ENCODE results near the gene MPI. TPM values are rescaled to one million over a fixed set of nuclear protein-coding genes. Genes with fewer than 3 reads are reported as not detected.
"Not testable (repeated sequence)": the region's sequence is repeated elsewhere in the genome, so short reads cannot be mapped to it uniquely, and the experiment has no call there.

The MPI gene
- total RNA-seq, 1 experiment from 2014 or later: 101 TPM

DNA sequence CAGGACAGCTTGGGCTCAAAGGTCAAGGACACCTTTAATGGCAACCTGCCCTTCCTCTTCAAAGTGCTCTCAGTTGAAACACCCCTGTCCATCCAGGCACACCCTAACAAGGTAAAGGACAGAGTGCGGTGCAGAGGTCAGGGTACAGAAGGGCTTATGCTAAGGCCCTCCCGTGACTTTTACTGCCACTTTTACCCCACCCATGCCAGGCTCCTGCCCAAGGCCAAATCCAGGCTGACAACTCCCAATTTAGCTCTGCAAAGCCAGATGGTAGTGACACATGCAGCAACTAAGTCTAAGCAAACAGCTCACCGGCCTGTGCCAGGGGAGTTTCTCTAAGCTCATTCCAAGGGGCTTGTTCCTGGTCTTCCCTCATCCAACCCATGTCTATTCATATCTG lies 1.6 kb downstream of the MPI start:
- no peak for DNase-seq (ENCODE audit: low spot score)

GRCh38 chr15:74892313-74892712 lies 2.5 kb downstream of the MPI start:
- DNase-seq (ENCODE audit: low spot score): no peak

GRCh38 chr15:74892931-74893330 lies 3.1 kb downstream of the MPI start:
- no peak for DNase-seq (ENCODE audit: low spot score)

- DNase-seq (ENCODE audit: low spot score): no peak
Measured at GRCh38 chr15:74893627-74894026, 3.8 kb downstream of the MPI start.

GRCh38 chr15:74894383-74894782 lies 4.5 kb downstream of the MPI start:
- not testable (repeated sequence) for DNase-seq (ENCODE audit: low spot score)

- no peak for DNase-seq (ENCODE audit: low spot score)
Measured at GRCh38 chr15:74895830-74896229, 6.0 kb downstream of the MPI start.

- DNase-seq (ENCODE audit: low spot score): no peak
Measured at GRCh38 chr15:74896316-74896715, 6.5 kb downstream of the MPI start.

GRCh38 chr15:74897300-74897701 lies 7.5 kb downstream of the MPI start:
- DNase-seq (ENCODE audit: low spot score): no peak

DNA sequence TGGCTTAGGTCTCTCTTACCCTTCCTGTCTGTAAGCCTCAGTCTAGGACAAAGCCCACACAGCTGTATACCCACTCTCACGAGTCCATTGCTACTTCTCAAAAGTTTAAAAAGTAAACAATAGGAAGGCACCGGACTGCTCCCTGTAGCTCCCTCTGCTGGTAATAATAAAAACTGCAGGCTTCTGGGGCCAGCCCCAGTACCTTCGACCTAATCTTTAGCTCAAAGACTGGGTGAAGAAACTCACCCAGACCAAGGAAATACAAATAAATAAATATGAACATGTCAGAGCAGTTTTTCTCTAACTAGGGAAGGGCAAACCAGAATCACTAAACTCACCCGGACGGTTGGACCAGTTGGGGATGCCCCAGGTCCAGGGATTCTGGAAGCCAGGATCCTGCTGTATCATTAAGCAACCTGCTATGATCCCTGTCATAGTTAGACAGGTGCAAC lies 11.8 kb downstream of the MPI start:
- no peak for DNase-seq (ENCODE audit: low spot score)

DNA sequence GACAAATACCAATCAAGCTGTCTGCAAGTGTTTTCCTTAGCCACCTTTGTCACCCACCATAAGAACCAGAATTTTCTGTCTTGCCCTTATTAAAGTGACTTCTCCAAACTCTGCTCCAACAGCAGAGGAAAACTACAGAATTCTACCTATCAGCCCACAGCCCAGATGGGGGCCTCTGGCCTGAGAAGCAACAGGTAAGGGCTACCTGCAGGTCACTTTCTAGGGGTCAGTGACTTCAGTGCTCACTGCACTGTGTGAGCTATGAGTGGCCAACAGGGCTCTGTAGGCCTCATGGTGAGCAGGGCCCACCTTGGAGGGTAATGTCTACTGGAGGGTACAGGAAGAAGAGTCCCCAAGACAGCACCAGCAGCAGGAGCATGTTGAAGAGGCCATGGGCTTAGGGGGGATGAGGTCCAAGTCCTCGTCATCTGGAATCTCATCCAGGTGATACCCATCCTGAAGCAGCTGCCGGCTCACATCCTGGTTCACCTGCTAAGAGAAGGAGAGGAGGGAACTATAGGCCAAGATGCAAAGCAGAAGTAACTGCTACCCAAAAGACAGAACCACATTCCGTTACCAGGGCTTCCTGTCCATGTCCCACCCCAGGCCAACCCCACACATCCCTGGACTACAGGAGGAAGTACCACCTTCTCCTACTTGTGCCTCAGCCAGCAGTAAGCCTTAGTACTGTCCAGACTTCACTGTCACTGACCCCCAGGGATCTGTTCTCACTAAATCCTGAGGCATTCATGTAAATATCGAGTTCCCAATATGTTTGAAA lies 12.6 kb downstream of the MPI start:
- no peak for DNase-seq (ENCODE audit: low spot score)

- no peak for DNase-seq (ENCODE audit: low spot score)
Measured at GRCh38 chr15:74903676-74904075, 13.8 kb downstream of the MPI start.

GRCh38 chr15:74904190-74904805 lies 14.5 kb downstream of the MPI start:
- no peak for DNase-seq (ENCODE audit: low spot score)

DNA sequence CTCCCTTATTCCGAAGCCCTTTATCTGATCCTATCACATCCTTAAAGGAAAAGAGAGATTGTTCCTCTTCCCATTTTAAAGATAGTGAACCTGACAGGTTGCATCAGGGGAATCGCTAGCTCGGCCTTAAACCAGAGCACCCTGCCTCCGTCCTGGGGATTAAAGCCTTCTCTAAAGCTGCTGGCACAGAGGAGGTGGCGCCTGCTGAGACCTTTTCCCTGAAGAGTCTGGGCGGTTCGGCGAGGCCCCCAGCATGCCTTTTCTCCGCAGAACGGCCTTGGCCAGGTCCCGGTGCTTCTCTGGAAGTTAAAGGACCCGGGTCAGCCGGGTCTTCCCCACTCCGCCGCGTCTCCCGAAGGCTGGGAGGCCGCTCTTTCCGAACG lies 16.2 kb downstream of the MPI start:
- DNase-seq (ENCODE audit: low spot score): no peak

GRCh38 chr15:74906450-74907162 lies 16.8 kb downstream of the MPI start, which contains the start of gene FAM219B:
Gene FAM219B, minus strand, starts transcription at chr15:74906851. Its CDS starts 51 bp downstream, at chr15:74906800.
- DNase-seq (ENCODE audit: low spot score): peak; percentile 75

GRCh38 chr15:74907163-74907870 lies 17.5 kb downstream of the MPI start:
- no peak for DNase-seq (ENCODE audit: low spot score)

GRCh38 chr15:74908635-74909034 lies 18.8 kb downstream of the MPI start:
- no peak for DNase-seq (ENCODE audit: low spot score)

DNA sequence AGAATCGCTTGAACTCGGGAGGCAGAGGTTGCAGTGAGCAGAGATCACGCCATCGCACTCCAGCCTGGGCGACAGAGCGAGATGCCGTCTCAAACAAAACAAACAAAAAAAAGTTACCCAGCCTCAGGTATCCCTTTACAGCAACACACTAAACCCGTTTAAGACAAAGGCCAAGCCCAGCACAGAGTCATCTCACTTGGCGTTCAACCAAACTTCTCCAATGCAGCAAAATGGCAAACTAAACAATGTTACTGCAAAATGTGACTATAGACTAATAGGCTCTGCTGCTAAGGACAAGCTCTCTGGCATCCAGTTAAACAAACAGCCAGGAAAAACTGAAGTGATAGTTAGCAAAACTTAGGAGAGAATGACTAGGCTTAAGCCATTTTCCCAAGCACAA lies 23.2 kb downstream of the MPI start:
- DNase-seq (ENCODE audit: low spot score): no peak

GRCh38 chr15:74913799-74914198 lies 24.0 kb downstream of the MPI start:
- not testable (repeated sequence) for DNase-seq (ENCODE audit: low spot score)

DNA sequence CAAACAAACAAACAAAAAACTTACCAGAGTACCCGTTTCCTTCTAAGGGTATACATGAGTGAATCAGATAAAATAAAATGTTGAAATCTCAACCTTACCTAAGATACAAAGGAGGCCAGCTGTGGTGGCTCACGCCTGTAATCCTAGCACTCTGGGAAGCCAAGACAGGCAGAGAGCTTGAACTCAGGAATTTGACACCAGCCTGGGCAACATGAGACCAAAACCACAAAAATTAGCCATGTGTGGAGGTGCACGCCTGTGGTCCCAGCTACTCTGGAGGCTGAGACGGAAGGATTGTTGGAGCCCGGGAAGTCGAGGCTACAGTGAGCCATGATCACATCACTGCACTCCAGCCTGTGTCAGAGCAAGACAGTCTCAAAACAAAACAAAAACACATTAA lies 27.8 kb downstream of the MPI start:
- DNase-seq (ENCODE audit: low spot score): no peak

- peak; percentile 78 for DNase-seq (ENCODE audit: low spot score)
Measured at GRCh38 chr15:74920456-74920855, 30.6 kb downstream of the MPI start.

- no peak for DNase-seq (ENCODE audit: low spot score)
Measured at GRCh38 chr15:74924525-74924924, 34.7 kb downstream of the MPI start.

DNA sequence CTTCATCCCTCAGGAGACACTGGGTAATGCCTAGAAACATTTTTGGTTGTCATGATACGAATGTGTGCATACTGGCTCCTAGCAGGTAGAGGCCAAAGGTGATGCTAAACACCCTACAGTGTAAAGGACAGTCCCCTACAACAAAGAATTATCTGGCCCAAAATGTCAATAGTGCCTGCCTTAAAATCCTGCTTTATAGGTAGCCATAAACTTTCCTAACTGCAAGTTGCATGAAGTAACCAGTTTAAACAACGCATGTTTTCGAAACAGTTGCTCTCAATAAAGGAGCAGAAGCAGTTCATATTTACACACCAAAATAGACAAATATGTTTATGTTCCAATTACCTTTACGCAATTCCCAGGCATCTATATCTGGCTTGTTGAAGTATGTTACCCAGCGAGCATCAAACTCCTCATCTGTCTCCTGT lies 38.9 kb downstream of the MPI start:
- no peak for DNase-seq (ENCODE audit: low spot score)

Data from H4 (cell line).